ENCODE measurements around the gene PDHA1. TPM values are rescaled to one million over a fixed set of nuclear protein-coding genes. Genes with fewer than 3 reads are reported as not detected.

The PDHA1 gene
- total RNA-seq, 1 donor from 2014 or later = 50.1 TPM

GRCh38 chrX:19375546-19375945, 31.8 kb downstream of the PDHA1 start:
- no peak for DNase-seq (ENCODE audit: low spot score)

DNA sequence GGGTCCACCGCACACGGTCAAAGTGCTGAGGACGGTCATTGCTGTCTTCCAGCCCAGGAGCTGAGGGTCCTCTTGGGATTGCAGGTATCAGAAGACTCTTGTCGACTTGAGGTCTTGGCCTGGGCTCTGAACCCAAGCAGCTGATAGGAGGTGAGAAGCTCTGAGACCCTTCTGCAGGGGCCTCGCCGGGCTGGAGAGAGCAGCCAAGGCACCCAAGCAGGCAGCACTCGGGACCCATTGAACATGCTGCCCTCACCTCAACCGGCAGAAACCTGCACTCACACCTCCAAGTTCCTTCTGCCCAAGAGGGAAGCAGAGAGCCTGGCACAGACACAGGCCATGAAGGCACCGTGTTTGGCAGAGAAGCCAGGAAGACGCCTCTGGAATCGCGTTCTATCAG, 34.1 kb downstream of the PDHA1 start:
- no peak for DNase-seq (ENCODE audit: low spot score)

DNA sequence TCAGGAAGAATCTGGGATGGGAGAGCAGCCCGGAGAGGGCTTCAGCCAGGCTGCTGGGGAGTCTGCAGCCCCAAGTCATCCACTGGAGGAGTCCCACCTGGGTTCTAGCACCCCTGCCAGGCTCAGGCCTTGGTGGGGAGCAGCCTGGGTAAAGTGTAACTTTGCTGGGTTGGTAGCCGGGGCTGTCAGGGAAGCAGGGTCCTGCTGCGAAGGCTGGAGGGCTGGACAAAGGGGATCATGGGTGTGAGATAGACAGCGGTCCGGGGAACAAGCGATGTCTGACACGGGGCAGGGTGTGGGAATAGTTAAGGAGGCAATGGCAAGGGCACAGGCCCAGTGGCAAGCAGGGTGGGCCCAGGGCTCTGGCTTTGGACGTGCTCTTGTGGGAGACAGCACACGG, 37.6 kb downstream of the PDHA1 start:
- no peak for DNase-seq (ENCODE audit: low spot score)

- DNase-seq (ENCODE audit: low spot score) = peak; percentile 5
These were observed 38.9 kb downstream of the PDHA1 start for GRCh38 chrX:19382555-19383145.

- no peak for DNase-seq (ENCODE audit: low spot score)
These were observed 43.0 kb downstream of the PDHA1 start for GRCh38 chrX:19386679-19387078.

DNA sequence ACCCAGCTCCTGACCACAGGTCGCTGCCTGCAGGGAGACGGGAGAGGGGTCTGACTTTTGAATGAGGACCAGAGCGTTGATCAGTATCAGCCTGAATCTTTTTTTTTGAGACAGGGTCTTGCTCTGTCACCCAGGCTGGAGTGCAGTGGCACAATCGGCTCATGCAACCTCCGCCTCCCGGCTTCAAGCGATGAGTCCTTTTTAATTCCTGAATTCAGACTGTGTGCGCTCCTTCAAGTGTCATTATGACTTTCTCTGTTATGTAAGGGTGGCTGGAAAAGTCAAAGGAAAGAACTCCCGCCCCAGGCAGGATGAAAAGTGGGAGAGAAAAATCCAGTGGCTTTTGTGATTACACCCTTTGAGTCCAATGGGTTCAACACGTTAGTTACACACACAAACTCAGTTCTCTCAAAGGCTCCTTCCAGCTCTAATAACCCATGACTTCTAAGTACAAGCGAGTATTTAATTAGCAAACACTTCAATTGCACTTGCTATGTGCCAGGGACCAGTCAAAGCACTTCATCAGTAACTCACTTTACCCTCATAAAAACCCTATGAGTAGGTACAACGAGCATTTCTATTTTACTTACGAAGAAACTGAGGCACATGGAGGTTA, 44.4 kb downstream of the PDHA1 start:
- no peak for DNase-seq (ENCODE audit: low spot score)

DNA sequence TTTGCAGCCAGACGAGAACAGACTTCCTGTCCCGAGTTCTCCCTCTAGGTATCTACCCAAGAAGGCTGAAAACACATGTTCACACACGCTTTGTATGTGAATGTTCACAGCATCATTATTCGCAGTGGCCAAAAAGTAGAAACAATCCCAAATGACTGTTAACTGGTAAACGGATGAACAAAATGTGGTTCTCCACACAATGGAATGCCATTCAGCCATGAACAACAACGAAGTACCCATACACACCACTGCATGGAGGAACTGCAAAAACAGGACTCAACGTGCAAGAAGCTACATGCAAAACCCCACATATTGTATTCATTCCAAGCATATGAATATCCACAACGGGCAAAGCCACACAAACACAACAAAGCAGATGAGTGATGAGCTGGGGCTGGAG, 45.0 kb downstream of the PDHA1 start:
- DNase-seq (ENCODE audit: low spot score) = no peak

GRCh38 chrX:19389227-19389845, 45.6 kb downstream of the PDHA1 start:
- DNase-seq (ENCODE audit: low spot score) = no peak

DNA sequence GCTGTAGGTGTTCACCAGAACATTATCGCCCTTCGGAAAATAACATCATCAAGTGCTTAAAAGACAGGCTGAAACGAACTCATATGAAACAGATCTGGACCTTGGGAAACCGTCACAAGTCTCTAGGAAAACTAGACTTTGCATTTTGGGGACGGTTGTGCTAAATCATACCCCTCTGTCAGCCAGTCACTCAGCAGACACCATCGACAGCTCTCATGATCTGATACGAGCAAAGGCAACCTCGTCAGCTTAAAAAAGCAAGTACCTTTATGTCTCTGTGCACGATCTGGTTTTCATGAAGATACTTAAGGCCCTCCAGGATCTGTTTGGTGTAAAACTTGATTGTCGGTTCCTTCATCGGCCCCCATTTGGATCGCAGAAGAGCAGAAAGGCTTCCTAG, 48.4 kb downstream of the PDHA1 start:
- DNase-seq (ENCODE audit: low spot score) = no peak

DNA sequence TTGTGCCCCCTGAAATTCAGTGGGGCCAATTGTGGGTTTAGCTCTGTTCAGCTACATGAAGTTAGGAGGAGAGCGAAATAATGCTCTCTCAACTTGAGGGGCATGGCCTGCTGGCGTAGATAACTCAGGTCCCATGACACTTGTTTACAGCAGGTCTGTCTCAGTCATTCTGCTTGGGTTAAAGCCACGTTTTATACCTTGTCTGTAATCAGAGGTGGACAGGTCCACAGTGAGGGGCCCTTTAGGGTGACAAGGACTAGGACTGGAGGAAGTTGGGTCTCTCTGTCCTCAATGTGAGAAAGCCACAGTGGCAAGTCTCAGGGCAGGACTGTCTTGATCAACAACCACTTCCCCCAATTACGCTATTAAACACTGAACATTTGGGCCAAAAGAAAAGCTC, 49.0 kb downstream of the PDHA1 start:
- DNase-seq (ENCODE audit: low spot score) = no peak

DNA sequence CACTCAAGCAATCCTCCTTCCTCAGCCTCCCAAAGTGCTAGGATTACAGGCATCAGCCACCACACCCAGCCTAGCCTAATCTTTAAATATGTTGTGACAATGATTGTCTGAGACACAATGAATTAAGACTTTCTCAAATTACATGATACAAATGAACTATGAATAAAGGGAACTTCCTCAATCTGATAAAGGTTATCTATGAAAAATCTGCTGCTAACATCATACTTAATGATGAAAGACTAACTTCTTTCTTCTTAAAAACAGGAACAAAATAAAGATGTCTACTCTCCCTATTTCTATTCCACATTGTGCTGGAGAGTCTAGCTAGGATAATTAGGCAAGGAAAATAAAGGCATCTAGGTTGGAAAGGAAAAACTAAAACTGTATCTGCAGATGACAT, 60.0 kb downstream of the PDHA1 start:
- DNase-seq (ENCODE audit: low spot score) = no peak

GRCh38 chrX:19410259-19410658, 66.5 kb downstream of the PDHA1 start:
- no peak for DNase-seq (ENCODE audit: low spot score)

Other genes with a start within 250 kb of the PDHA1 start
- 1.9 TPM for gene ADGRG2, start 221.5 kb upstream of the PDHA1 start, total RNA-seq (ENCODE audit: insufficient read depth, low replicate concordance)
- gene MAP3K15, start 171.6 kb downstream of the PDHA1 start, total RNA-seq (ENCODE audit: insufficient read depth, low replicate concordance) = not detected